Liver (tissue), 3 donors: ENCODE data around the gene ABHD16B.

Experiments used
- ATF3 ChIP-seq: IDR thresholded peaks from 2 replicates; pipeline ENCODE4 v1.6.1; 2016; ENCODE audit warnings: antibody characterized with exemption
- CTCF ChIP-seq: fragments of 150-350 bp; IDR thresholded peaks from 2 replicates; pipeline ENCODE4 v1.5.1; 2017; ENCODE audit warnings: improper control_type of control experiment, low read depth, low read length; ENCODE audit not compliant: missing input control
- EGR1 ChIP-seq, 2 donors: IDR thresholded peaks; 2 replicates each; pipeline ENCODE4 v1.6.1; 2016 to 2018; ENCODE audit warnings: antibody characterized with exemption in 2 of 2, low read depth in 2 of 2
- FOXA2 ChIP-seq: IDR thresholded peaks from 2 replicates; pipeline ENCODE4 v1.6.1; 2016; ENCODE audit warnings: antibody characterized with exemption
- GABPA ChIP-seq, 2 donors: IDR thresholded peaks in 1 of 2; conservative IDR thresholded peaks in 1 of 2; 2 replicates each; pipeline ENCODE4 v1.6.1; 2016; ENCODE audit warnings: antibody characterized with exemption in 2 of 2, mild to moderate bottlenecking in 1 of 2, moderate library complexity in 1 of 2
- HNF4G ChIP-seq: IDR thresholded peaks from 2 replicates; pipeline ENCODE4 v1.6.1; 2016; ENCODE audit warnings: antibody characterized with exemption
- JUND ChIP-seq, 2 donors: IDR thresholded peaks; 2 replicates each; pipeline ENCODE4 v1.6.1; 2016; ENCODE audit warnings: antibody characterized with exemption in 2 of 2
- MAX ChIP-seq: IDR thresholded peaks from 2 replicates; pipeline ENCODE4 v1.6.1; 2016; ENCODE audit warnings: antibody characterized with exemption
- RAD21 ChIP-seq, 2 donors: IDR thresholded peaks; 2 replicates each; pipeline ENCODE4 v1.6.1; 2016; ENCODE audit warnings: antibody characterized with exemption in 2 of 2, mild to moderate bottlenecking in 2 of 2
- REST ChIP-seq: IDR thresholded peaks from 2 replicates; pipeline ENCODE4 v1.6.1; 2016; ENCODE audit warnings: antibody characterized with exemption, mild to moderate bottlenecking
- SP1 ChIP-seq: IDR thresholded peaks from 2 replicates; pipeline ENCODE4 v1.6.1; 2018; ENCODE audit warnings: antibody characterized with exemption, mild to moderate bottlenecking
- TAF1 ChIP-seq: conservative IDR thresholded peaks from 2 replicates; pipeline ENCODE4 v1.6.1; 2016; ENCODE audit warnings: antibody characterized with exemption, mild to moderate bottlenecking
- donor health status: healthy.
- donor health status: healthy.

GRCh38 chr20:63847237-63848002 is 13.9 kb upstream of the ABHD16B start:
- TF ChIP-seq CTCF (no peak), FOXA2 (no peak), TAF1 (no peak), ATF3 (no peak), GABPA (IDR thresholded peaks at IDR 0.05 in 1 of 2, conservative IDR thresholded peaks at IDR 0.05 in 1 of 2) (no peak), EGR1 (IDR thresholded peaks at IDR 0.05; ENCODE audit: low read depth in 2 of 2) (no peak), REST (no peak), RAD21 (IDR thresholded peaks at IDR 0.05) (no peak), MAX (no peak), JUND (IDR thresholded peaks at IDR 0.05) (no peak), HNF4G (no peak), SP1 (no peak)
